Ovary (tissue), 3 donors: ENCODE data around the gene DNMT1.

Experiments
- EP300 ChIP-seq: sonication (generic); formaldehyde crosslinking; IDR thresholded peaks from one replicate; pipeline ENCODE4 v1.6.1; 2017; ENCODE audit warnings: antibody characterized with exemption
- POLR2A ChIP-seq: fragments of 450-650 bp; IDR thresholded peaks from one replicate; pipeline ENCODE4 v1.6.1; 2017; ENCODE audit warnings: antibody characterized with exemption, mild to moderate bottlenecking, moderate library complexity
- TF ChIP-seq, protein P1 (sequence below), 3 donors: fragments of 450-650 bp in 2 of 3; fragments of 200-600 bp in 1 of 3; IDR thresholded peaks; one replicate each; pipeline versions ENCODE4 v1.5.1 to v1.8.0; 2016 to 2022; ENCODE audit warnings: antibody characterized with exemption in 3 of 3, mild to moderate bottlenecking in 1 of 3
- donor health status: DM: no; HTN: no; CAD: no.

- TF ChIP-seq POLR2A (no peak), EP300 (no peak)
- TF ChIP-seq, protein P1, sequence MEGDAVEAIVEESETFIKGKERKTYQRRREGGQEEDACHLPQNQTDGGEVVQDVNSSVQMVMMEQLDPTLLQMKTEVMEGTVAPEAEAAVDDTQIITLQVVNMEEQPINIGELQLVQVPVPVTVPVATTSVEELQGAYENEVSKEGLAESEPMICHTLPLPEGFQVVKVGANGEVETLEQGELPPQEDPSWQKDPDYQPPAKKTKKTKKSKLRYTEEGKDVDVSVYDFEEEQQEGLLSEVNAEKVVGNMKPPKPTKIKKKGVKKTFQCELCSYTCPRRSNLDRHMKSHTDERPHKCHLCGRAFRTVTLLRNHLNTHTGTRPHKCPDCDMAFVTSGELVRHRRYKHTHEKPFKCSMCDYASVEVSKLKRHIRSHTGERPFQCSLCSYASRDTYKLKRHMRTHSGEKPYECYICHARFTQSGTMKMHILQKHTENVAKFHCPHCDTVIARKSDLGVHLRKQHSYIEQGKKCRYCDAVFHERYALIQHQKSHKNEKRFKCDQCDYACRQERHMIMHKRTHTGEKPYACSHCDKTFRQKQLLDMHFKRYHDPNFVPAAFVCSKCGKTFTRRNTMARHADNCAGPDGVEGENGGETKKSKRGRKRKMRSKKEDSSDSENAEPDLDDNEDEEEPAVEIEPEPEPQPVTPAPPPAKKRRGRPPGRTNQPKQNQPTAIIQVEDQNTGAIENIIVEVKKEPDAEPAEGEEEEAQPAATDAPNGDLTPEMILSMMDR (IDR thresholded peaks at IDR 0.05): no peak
Observed at GRCh38 chr19:10238172-10238783, 43.5 kb upstream of the DNMT1 start.
